Neuronal stem cell (in vitro differentiated cells): ENCODE results near the gene DKKL1.

Source experiments
- DNase-seq: peaks from one replicate; pipeline ENCODE4 v3.0.0-alpha.2; 2013; ENCODE audit warnings: low spot score
- H2AFZ ChIP-seq: one replicate; pipeline ENCODE4 v1.6.1; 2013; ENCODE audit warnings: mild to moderate bottlenecking, low read length, inconsistent platforms
- H2AK5ac ChIP-seq: 2 replicates; pipeline ENCODE4 v1.6.1; 2013; ENCODE audit warnings: low read depth, mild to moderate bottlenecking, inconsistent platforms, low read length, moderate library complexity, mixed read lengths
- H2BK120ac ChIP-seq: 2 replicates; pipeline ENCODE4 v1.6.1; 2013; ENCODE audit warnings: low read depth, mild to moderate bottlenecking, inconsistent platforms, low read length, moderate library complexity, mixed read lengths
- H2BK12ac ChIP-seq: one replicate; pipeline ENCODE4 v1.6.1; 2013; ENCODE audit warnings: low read length, inconsistent platforms
- H2BK15ac ChIP-seq: 2 replicates; pipeline ENCODE4 v1.6.1; 2013; ENCODE audit warnings: mild to moderate bottlenecking, low read length, inconsistent platforms, mixed read lengths
- H2BK5ac ChIP-seq: one replicate; pipeline ENCODE4 v1.6.1; 2013; ENCODE audit warnings: inconsistent platforms, mild to moderate bottlenecking, low read length, moderate library complexity
- H3K14ac ChIP-seq: one replicate; pipeline ENCODE4 v1.6.1; 2013; ENCODE audit warnings: low read length, inconsistent platforms
- H3K18ac ChIP-seq: 2 replicates; pipeline ENCODE4 v1.6.1; 2013; ENCODE audit warnings: low read length, inconsistent platforms
- H3K23ac ChIP-seq: 2 replicates; pipeline ENCODE4 v1.6.1; 2013; ENCODE audit warnings: low read depth, mild to moderate bottlenecking, mixed read lengths, low read length, inconsistent platforms; ENCODE audit not compliant: poor library complexity
- H3K27ac ChIP-seq: replicated peaks from 3 replicates; pipeline ENCODE4 v1.5.1; 2013; ENCODE audit warnings: low read length, inconsistent platforms
- H3K27me3 ChIP-seq, 3 experiments: 2 replicates each; pipeline ENCODE4 v1.6.1; 2013; ENCODE audit warnings: low read length in 3 of 3, mild to moderate bottlenecking in 2 of 3, inconsistent platforms in 1 of 3, low read depth in 1 of 3, mixed read lengths in 1 of 3, moderate library complexity in 1 of 3; ENCODE audit not compliant: control insufficient read depth in 3 of 3, insufficient read depth in 3 of 3
- H3K36me3 ChIP-seq, 2 donors: replicated peaks in 1 of 2; 2 replicates each; pipeline ENCODE4 v1.6.1; 2013; ENCODE audit warnings: low read length in 2 of 2; ENCODE audit not compliant: control insufficient read depth in 2 of 2, insufficient read depth in 2 of 2
- H3K4ac ChIP-seq: 2 replicates; pipeline ENCODE4 v1.6.1; 2013; ENCODE audit warnings: inconsistent platforms, mild to moderate bottlenecking, low read length, moderate library complexity
- H3K4me1 ChIP-seq, 2 donors: 1 replicate in 1 of 2; 2 replicates in 1 of 2; pipeline ENCODE4 v1.6.1; 2013; ENCODE audit warnings: low read length in 2 of 2, low read depth in 1 of 2; ENCODE audit not compliant: control insufficient read depth in 2 of 2, insufficient read depth in 1 of 2
- H3K4me2 ChIP-seq: one replicate; pipeline ENCODE4 v1.6.1; 2013; ENCODE audit warnings: mild to moderate bottlenecking, low read length, inconsistent platforms; ENCODE audit not compliant: insufficient read depth, poor library complexity, severe bottlenecking
- H3K4me3 ChIP-seq, 2 donors: 2 replicates each; pipeline ENCODE4 v1.5.1; 2013; ENCODE audit warnings: low read length in 2 of 2, mild to moderate bottlenecking in 2 of 2, inconsistent platforms in 1 of 2, moderate library complexity in 1 of 2
- H3K79me1 ChIP-seq: one replicate; pipeline ENCODE4 v1.6.1; 2013; ENCODE audit warnings: low read depth, mild to moderate bottlenecking, inconsistent platforms, low read length, moderate library complexity
- H3K9ac ChIP-seq: one replicate; pipeline ENCODE4 v1.6.1; 2013; ENCODE audit warnings: mild to moderate bottlenecking, low read depth, low read length, inconsistent platforms; ENCODE audit not compliant: poor library complexity
- H3K9me3 ChIP-seq, 2 donors: replicated peaks in 1 of 2; 2 replicates each; pipeline versions ENCODE3 to v1.6.1; 2013; ENCODE audit warnings: low read length in 2 of 2, mild to moderate bottlenecking in 2 of 2, inconsistent platforms in 1 of 2, low read depth in 1 of 2, mixed read lengths in 1 of 2, moderate library complexity in 1 of 2; ENCODE audit not compliant: control insufficient read depth in 2 of 2, insufficient read depth in 1 of 2
- H4K8ac ChIP-seq: one replicate; pipeline ENCODE4 v1.6.1; 2013; ENCODE audit warnings: low read depth, mild to moderate bottlenecking, inconsistent platforms, low read length, moderate library complexity
- H4K91ac ChIP-seq: one replicate; pipeline ENCODE4 v1.6.1; 2013; ENCODE audit warnings: low read length, low read depth, mild to moderate bottlenecking, inconsistent platforms; ENCODE audit not compliant: poor library complexity
- WGBS, 2 donors: extraction: QIAGEN DNeasy Blood & Tissue Kit; methylation state at CpG; one replicate each; pipeline ENCODE4 v1.1.7; 2013; ENCODE audit warnings: missing lambda C conversion rate in 2 of 2, mixed read lengths in 1 of 2; ENCODE audit not compliant: insufficient read length in 2 of 2, insufficient replicate concordance in 1 of 2; ENCODE audit errors: extremely low coverage in 2 of 2; 5-methylcytosine and 5-hydroxymethylcytosine counted together

Gene DKKL1

DNA sequence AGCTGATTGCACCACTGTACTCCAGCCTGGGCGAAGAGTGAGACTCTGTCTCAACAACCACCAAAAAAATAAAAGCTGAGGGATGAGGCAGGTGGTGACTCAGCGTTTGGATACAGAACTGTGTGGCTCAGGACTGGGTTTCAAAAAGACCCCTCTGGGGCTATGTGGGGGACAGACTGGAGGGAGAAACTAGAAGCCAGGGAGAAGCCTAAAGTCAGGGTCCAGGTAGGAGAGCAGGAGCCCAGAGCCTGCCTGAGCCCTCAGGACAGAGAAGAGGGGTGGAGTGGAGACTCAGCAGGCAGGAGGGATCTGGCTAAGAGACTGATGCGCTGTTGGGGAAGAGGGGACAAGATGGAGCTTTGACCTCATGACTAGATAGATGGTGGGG, 30.3 kb upstream of the DKKL1 start:
- Histone ChIP-seq H3K9ac (no peak overlapping the region), H3K4me1 (peaks cover 0 to 7% of the 10 kb centered on the region in 2 donors), H2BK12ac (no peak overlapping the region), H2AFZ (no peak overlapping the region), H3K4me3 (no peak overlapping the region), H3K4ac (no peak overlapping the region), H2BK120ac (peak overlapping the region; percentile 18), H3K79me1 (peaks cover 4% of the 10 kb centered on the region), H3K4me2 (no peak overlapping the region), H3K23ac (no peak overlapping the region), H2AK5ac (no peak overlapping the region), H3K18ac (no peak overlapping the region), H3K36me3 (peaks cover 22 to 83% of the 10 kb centered on the region in 2 donors), H3K27ac (no peak overlapping the region), H2BK15ac (no peak overlapping the region), H3K27me3 (peaks cover 0 to under 1% (median 0%) of the 10 kb centered on the region in 3 experiments), H4K8ac (no peak overlapping the region), H4K91ac (no peak overlapping the region), H3K9me3 (no peaks in the 10 kb centered on the region), H2BK5ac (no peak overlapping the region), H3K14ac (peak overlapping the region; percentile 38)
- DNase-seq, result no peak
- WGBS, 2 donors, result no CpG with 5 or more reads among the region's 3 CpGs

DNA sequence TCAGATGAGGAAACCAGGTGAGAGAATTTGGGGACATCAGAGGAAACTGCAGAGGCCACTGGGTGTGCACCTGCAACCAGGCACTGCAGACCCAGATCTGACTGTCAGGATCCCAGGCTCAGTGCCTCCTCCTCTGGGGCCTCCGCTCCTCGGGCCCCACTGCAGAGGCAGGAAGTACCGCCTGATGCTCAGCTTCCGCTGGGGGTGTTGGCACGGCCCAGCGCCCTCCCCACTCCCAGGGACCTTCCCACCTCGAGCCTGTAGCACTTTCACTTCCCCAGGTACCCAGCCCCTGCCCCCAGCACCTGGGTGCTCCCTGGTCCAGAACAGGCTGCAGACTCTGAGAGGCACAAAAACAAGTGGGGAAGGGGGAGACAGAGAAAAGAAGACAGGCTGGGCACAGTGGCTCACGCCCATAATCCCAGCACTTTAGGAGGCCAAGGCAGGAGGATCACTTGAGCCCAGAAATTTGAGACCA, 29.8 kb upstream of the DKKL1 start:
- no peak overlapping the region for H3K23ac ChIP-seq
- H3K79me1 ChIP-seq, result peaks cover 6% of the 10 kb centered on the region
- H2BK120ac ChIP-seq, result peak overlapping the region; percentile 18
- H2BK15ac ChIP-seq, result no peak overlapping the region
- H3K4me1 ChIP-seq, result peaks cover 0 to 11% of the 10 kb centered on the region in 2 donors
- H2AK5ac ChIP-seq, result no peak overlapping the region
- no peak overlapping the region for H3K4ac ChIP-seq
- H2AFZ ChIP-seq, result no peak overlapping the region
- peaks cover 0 to 3% (median 0%) of the 10 kb centered on the region in 3 experiments for H3K27me3 ChIP-seq
- DNase-seq, result no peak
- H4K8ac ChIP-seq, result no peak overlapping the region
- H3K18ac ChIP-seq, result peak overlapping the region; percentile 38
- H3K36me3 ChIP-seq, result peaks cover 18 to 83% of the 10 kb centered on the region in 2 donors
- H3K4me3 ChIP-seq, result no peak overlapping the region
- H3K9ac ChIP-seq, result no peak overlapping the region
- H3K27ac ChIP-seq, result no peak overlapping the region
- no CpG with 5 or more reads among the region's 8 CpGs for WGBS, 2 donors
- H3K9me3 ChIP-seq, result no peaks in the 10 kb centered on the region
- H2BK5ac ChIP-seq, result no peak overlapping the region
- H4K91ac ChIP-seq, result no peak overlapping the region
- peak overlapping the region; percentile 38 for H3K14ac ChIP-seq
- H3K4me2 ChIP-seq, result no peak overlapping the region
- no peak overlapping the region for H2BK12ac ChIP-seq

DNA sequence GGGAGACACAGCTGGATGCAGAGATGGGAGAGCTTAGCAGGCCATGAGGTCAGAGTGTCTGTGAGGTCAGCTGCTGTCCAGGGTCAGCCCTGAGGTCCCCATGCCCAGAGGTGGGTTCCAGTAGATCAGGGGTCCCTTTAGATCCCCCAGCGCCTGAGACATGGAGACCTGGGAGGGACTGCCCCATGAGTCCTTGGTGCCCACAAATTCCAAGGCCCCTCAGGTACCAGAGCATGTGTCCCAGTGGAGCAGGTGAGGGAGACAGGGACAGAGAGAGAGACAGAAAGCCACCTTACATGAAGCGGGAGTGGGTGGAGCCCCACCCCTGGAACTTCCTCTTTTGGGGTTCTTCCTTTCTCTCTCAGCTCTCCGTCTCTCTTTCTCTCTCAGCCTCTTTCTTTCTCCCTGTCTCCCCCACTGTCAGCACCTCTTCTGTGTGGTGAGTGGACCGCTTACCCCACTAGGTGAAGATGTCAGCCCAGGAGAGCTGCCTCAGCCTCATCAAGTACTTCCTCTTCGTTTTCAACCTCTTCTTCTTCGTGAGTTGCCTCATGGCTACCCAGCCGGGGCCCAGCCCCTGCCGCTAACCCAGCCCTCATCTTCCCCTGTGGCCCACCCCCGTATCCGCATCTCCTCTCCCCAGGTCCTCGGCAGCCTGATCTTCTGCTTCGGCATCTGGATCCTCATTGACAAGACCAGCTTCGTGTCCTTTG, 28.4 kb upstream of the DKKL1 start, which contains the start of gene CD37:
TSS of gene CD37 (plus strand) at position 336 of the 713 bp plus-strand sequence. CDS start at position 471, 135 bp downstream.
- Histone ChIP-seq H3K27ac (no peak within 1 kb of the TSS), H3K9ac (no peak within 1 kb of the TSS), H2BK120ac (no peak within 1 kb of the TSS), H2BK12ac (no peak within 1 kb of the TSS), H3K18ac (peak within 1 kb of the TSS; percentile 57), H3K79me1 (peaks cover 6% of the 10 kb centered on the region), H3K4ac (no peak within 1 kb of the TSS), H2AFZ (no peak within 1 kb of the TSS), H3K4me2 (no peak within 1 kb of the TSS), H3K36me3 (peaks cover 16 to 86% of the 10 kb centered on the region in 2 donors), H4K8ac (no peak within 1 kb of the TSS), H4K91ac (no peak within 1 kb of the TSS), H3K27me3 (peaks cover 0 to 3% (median 0%) of the 10 kb centered on the region in 3 experiments), H2BK5ac (no peak within 1 kb of the TSS), H3K4me1 (peaks cover 0 to 14% of the 10 kb centered on the region in 2 donors), H3K4me3 (no peak within 1 kb of the TSS), H3K14ac (no peak within 1 kb of the TSS), H3K23ac (peak within 1 kb of the TSS; percentile 31), H3K9me3 (no peaks in the 10 kb centered on the region), H2BK15ac (no peak within 1 kb of the TSS), H2AK5ac (no peak within 1 kb of the TSS)
- DNase-seq, result no peak
- WGBS, 2 donors, result no CpG with 5 or more reads among the region's 13 CpGs

DNA sequence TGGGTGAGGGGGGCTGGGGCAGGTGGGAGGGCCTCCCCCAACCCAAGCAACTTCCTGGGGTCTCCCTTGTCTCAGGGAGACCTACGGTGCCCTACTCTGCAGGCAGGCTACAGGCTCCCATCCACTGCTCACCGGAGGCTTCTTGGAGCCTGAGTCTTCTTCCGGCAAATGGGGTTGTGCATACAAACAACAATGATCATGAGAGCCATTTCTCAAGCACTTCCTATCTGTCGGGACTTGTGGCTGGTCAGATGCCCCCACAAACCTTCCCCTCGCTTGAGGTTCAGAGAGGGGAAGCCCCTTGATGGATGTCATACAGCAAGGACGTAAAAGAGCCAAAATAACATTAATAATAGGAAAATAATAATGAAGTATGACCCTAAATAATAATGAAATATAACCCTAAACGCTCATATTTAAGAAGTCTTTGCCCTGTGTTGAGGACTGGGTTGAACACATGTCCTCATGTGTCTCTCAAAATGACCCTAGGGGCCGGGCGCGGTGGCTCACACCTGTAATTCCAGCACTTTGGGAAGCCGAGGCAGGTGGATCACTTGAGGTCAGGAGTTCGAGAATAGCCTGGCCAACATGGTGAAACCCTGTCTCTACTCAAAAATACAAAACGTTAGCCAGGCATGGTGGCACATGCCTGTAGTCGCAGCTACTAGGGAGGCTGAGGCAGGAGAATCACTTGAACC, 27.7 kb upstream of the DKKL1 start:
- Histone ChIP-seq H4K8ac (no peak overlapping the region), H3K14ac (no peak overlapping the region), H3K36me3 (peaks cover 18 to 87% of the 10 kb centered on the region in 2 donors), H3K27ac (no peak overlapping the region), H3K4me3 (no peak overlapping the region), H2BK5ac (no peak overlapping the region), H2BK12ac (no peak overlapping the region), H2AK5ac (no peak overlapping the region), H2BK120ac (no peak overlapping the region), H3K9ac (no peak overlapping the region), H3K4ac (no peak overlapping the region), H3K27me3 (peaks cover 0 to 3% (median 0%) of the 10 kb centered on the region in 3 experiments), H3K4me1 (peaks cover 0 to 14% of the 10 kb centered on the region in 2 donors), H4K91ac (no peak overlapping the region), H2AFZ (no peak overlapping the region), H3K79me1 (peaks cover 6% of the 10 kb centered on the region), H2BK15ac (no peak overlapping the region), H3K4me2 (no peak overlapping the region), H3K23ac (peak overlapping the region; percentile 31), H3K9me3 (no peaks in the 10 kb centered on the region), H3K18ac (peak overlapping the region; percentile 57)
- no CpG with 5 or more reads among the region's 14 CpGs for WGBS, 2 donors
- DNase-seq, result no peak
